ENCODE results near the gene KRI1. TPM values are rescaled to one million over a fixed set of nuclear protein-coding genes. Genes with fewer than 3 reads are reported as not detected.

KRI1 gene
- total and polyA plus RNA-seq, 2 donors (not counting 3 experiments of a cell fraction or from before 2014, with no cell fraction given): 6.7 to 25.7 TPM

- POLR2A ChIA-PET: interaction anchor here (0.6 to 0.7 kb wide), 2 partner anchors 13 to 35 kb away, joined by 3 to 4 read pairs; no protein-coding TSS in a partner anchor
- DNase-seq (ENCODE audit: low read depth, low spot score): no peak
- intact Hi-C loops (cut with micrococcal nuclease): no loop called here
Measured at GRCh38 chr19:10523135-10523636, 42.6 kb downstream of the KRI1 start.

More at GRCh38 chr19:10523135-10523636, 42.6 kb downstream of the KRI1 start:
- no peak overlapping the region for H2AFZ ChIP-seq (ENCODE audit: low read depth, low read length)
- no peak overlapping the region for H3K9ac ChIP-seq (replicated peaks; ENCODE audit: extremely low read depth, insufficient read depth, low read length)
- dilution Hi-C loops (cut with MboI; ENCODE audit: extremely low pct_ligation_motif_present, low sequenced_read_pairs): no loop called here
- TF ChIP-seq, protein P1, sequence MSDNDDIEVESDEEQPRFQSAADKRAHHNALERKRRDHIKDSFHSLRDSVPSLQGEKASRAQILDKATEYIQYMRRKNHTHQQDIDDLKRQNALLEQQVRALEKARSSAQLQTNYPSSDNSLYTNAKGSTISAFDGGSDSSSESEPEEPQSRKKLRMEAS (IDR thresholded peaks at IDR 0.05; ENCODE audit: insufficient read depth, insufficient read length): no peak
- TF ChIP-seq JUN (IDR thresholded peaks at IDR 0.05; ENCODE audit: borderline replicate concordance, insufficient read depth, insufficient read length, low read depth): no peak
- no peak for TF ChIP-seq GATA2 (IDR thresholded peaks at IDR 0.05; ENCODE audit: insufficient read depth, insufficient read length, low read depth, low read length)
- TF ChIP-seq EZH2 (IDR thresholded peaks at IDR 0.05; ENCODE audit: borderline replicate concordance, low read depth, low read length, severe bottlenecking): no peak
- TF ChIP-seq FOS (IDR thresholded peaks at IDR 0.05; ENCODE audit: borderline replicate concordance, insufficient read depth, low read length): no peak
- TF ChIP-seq POLR2AphosphoS5 (IDR thresholded peaks at IDR 0.05; ENCODE audit: insufficient read depth, low read depth, low read length): no peak
- TF ChIP-seq MYC (IDR thresholded peaks at IDR 0.05; ENCODE audit: low read depth, low read length): no peak
- TF ChIP-seq POLR2A (IDR thresholded peaks at IDR 0.05; ENCODE audit: low read depth, low read length): no peak
- TF ChIP-seq CTCF (IDR thresholded peaks at IDR 0.05; ENCODE audit: extremely low read depth in 1 of 2, insufficient read depth in 1 of 2, low read depth in 1 of 2, low read length in 2 of 2): no peak
- CTCF ChIA-PET: interaction anchor here (0.5 to 2.8 kb wide), 8 partner anchors 14 to 194 kb away, joined by 3 to 13 read pairs (median 6); partner anchors contain the start of gene DNM2
- no TSS peak for BruUV-seq (replicated peaks)
- no peak overlapping the region for H3K4me2 ChIP-seq (ENCODE audit: insufficient read depth, low read length)
- no peak overlapping the region for H3K4me3 ChIP-seq (replicated peaks in 1 of 3; ENCODE audit: insufficient read depth in 1 of 3, low read depth in 1 of 3, low read length in 3 of 3)
- H3K4me1 ChIP-seq (ENCODE audit: control insufficient read depth, extremely low read depth, insufficient read depth, low read length): no peaks in the 10 kb centered on the region
- no peaks in the 10 kb centered on the region for H3K9me1 ChIP-seq (replicated peaks; ENCODE audit: control insufficient read depth, extremely low read depth, insufficient read depth, low read length)
- peaks cover 16 to 20% of the 10 kb centered on the region in 2 experiments for H3K27me3 ChIP-seq (ENCODE audit: control insufficient read depth in 2 of 2, insufficient read depth in 2 of 2, low read length in 2 of 2)
- no peaks in the 10 kb centered on the region for H4K20me1 ChIP-seq (replicated peaks; ENCODE audit: control insufficient read depth, extremely low read depth, insufficient read depth, low read length)
- no peak overlapping the region for H3K27ac ChIP-seq (ENCODE audit: insufficient read depth, low read depth, low read length)
- no peak for FAIRE-seq
- H3K79me2 ChIP-seq (ENCODE audit: control insufficient read depth, insufficient read depth, low read length): no peaks in the 10 kb centered on the region
- no peaks in the 10 kb centered on the region for H3K9me3 ChIP-seq (replicated peaks; ENCODE audit: control insufficient read depth, insufficient read depth, low read length)
- H3K36me3 ChIP-seq (ENCODE audit: control insufficient read depth in 2 of 2, extremely low read depth in 1 of 2, insufficient read depth in 2 of 2, low read length in 2 of 2): no peaks in the 10 kb centered on the region
